ENCODE results near the gene SHISA9. TPM values are rescaled to one million over a fixed set of nuclear protein-coding genes. Genes with fewer than 3 reads are reported as not detected.
"Not testable (repeated sequence)": the region's sequence is repeated elsewhere in the genome, so short reads cannot be mapped to it uniquely, and the experiment has no call there.

Gene SHISA9
- total RNA-seq (1.1 and 1.3 TPM in 2 replicates), polyA plus RNA-seq (0.83 and 1.3 TPM in 2 replicates)

GRCh38 chr16:12901597-12902461, at the start of gene SHISA9:
SHISA9 (plus strand) TSS chr16:12901598.
- Histone ChIP-seq H3K4me3 (peak within 1 kb of the TSS; percentile 13), H4K20me1 (ENCODE audit: insufficient read depth, poor library complexity, severe bottlenecking) (no peaks in the 10 kb centered on the region), H2AFZ (no peak within 1 kb of the TSS), H3K27ac (no peak within 1 kb of the TSS), H3K4me1 (ENCODE audit: insufficient read depth) (peaks cover 16% of the 10 kb centered on the region), H3K36me3 (replicated peaks; ENCODE audit: insufficient read depth, low read depth) (no peaks in the 10 kb centered on the region), H3K4me2 (peak within 1 kb of the TSS; percentile 80), H3K79me2 (no peaks in the 10 kb centered on the region), H3K9me2 (replicated peaks; ENCODE audit: insufficient read depth) (no peaks in the 10 kb centered on the region), H3K9me3 (ENCODE audit: low read depth) (no peaks in the 10 kb centered on the region), H3K27me3 (peaks cover 70% of the 10 kb centered on the region)
- 2% methylated on average over 60 of the region's 110 CpGs for WGBS (ENCODE audit: low lambda C conversion rate, missing lambda C conversion rate)
- peak; percentile 41 for DNase-seq (ENCODE audit: low spot score)
- TF ChIP-seq CTCF (IDR thresholded peaks at IDR 0.05; ENCODE audit: poor library complexity) (no peak), EZH2 (IDR thresholded peaks at IDR 0.05; ENCODE audit: borderline replicate concordance) (no peak), EZH2phosphoT487 (IDR thresholded peaks at IDR 0.05; ENCODE audit: low read depth, severe bottlenecking, unreplicated experiment) (no peak)

GRCh38 chr16:12853972-12854371, 47.4 kb upstream of the SHISA9 start:
- no peaks in the 10 kb centered on the region for H3K27me3 ChIP-seq
- H3K4me3 ChIP-seq: no peak overlapping the region
- no peak for TF ChIP-seq EZH2phosphoT487 (IDR thresholded peaks at IDR 0.05; ENCODE audit: low read depth, severe bottlenecking, unreplicated experiment)
- TF ChIP-seq CTCF (IDR thresholded peaks at IDR 0.05; ENCODE audit: poor library complexity): no peak
- no peak for TF ChIP-seq EZH2 (IDR thresholded peaks at IDR 0.05; ENCODE audit: borderline replicate concordance)
- WGBS (ENCODE audit: low lambda C conversion rate, missing lambda C conversion rate): 98% methylated on average over 3 of the region's 3 CpGs
- no peak overlapping the region for H3K4me2 ChIP-seq
- H3K9me3 ChIP-seq (ENCODE audit: low read depth): no peaks in the 10 kb centered on the region
- H3K36me3 ChIP-seq (replicated peaks; ENCODE audit: insufficient read depth, low read depth): no peaks in the 10 kb centered on the region
- H3K79me2 ChIP-seq: no peaks in the 10 kb centered on the region
- H3K27ac ChIP-seq: no peak overlapping the region
- no peaks in the 10 kb centered on the region for H4K20me1 ChIP-seq (ENCODE audit: insufficient read depth, poor library complexity, severe bottlenecking)
- H2AFZ ChIP-seq: no peak overlapping the region
- DNase-seq (ENCODE audit: low spot score): no peak
- no peaks in the 10 kb centered on the region for H3K4me1 ChIP-seq (ENCODE audit: insufficient read depth)
- no peaks in the 10 kb centered on the region for H3K9me2 ChIP-seq (replicated peaks; ENCODE audit: insufficient read depth)

- 92% methylated on average over 2 of the region's 2 CpGs for whole genome bisulfite sequencing (ENCODE audit: low lambda C conversion rate, missing lambda C conversion rate)
- H3K27me3 ChIP-seq: not testable (repeated sequence)
Measured at GRCh38 chr16:12857435-12857834, 44.0 kb upstream of the SHISA9 start.

GRCh38 chr16:12862327-12862726, 39.1 kb upstream of the SHISA9 start:
- WGBS (ENCODE audit: low lambda C conversion rate, missing lambda C conversion rate): 95% methylated on average over 15 of the region's 22 CpGs
- Histone ChIP-seq H3K27ac (no peak overlapping the region), H3K9me3 (ENCODE audit: low read depth) (no peaks in the 10 kb centered on the region), H3K4me2 (no peak overlapping the region), H3K79me2 (no peaks in the 10 kb centered on the region), H3K4me1 (ENCODE audit: insufficient read depth) (no peaks in the 10 kb centered on the region), H3K4me3 (no peak overlapping the region), H4K20me1 (ENCODE audit: insufficient read depth, poor library complexity, severe bottlenecking) (no peaks in the 10 kb centered on the region), H3K36me3 (replicated peaks; ENCODE audit: insufficient read depth, low read depth) (no peaks in the 10 kb centered on the region), H2AFZ (no peak overlapping the region), H3K9me2 (replicated peaks; ENCODE audit: insufficient read depth) (no peaks in the 10 kb centered on the region), H3K27me3 (no peaks in the 10 kb centered on the region)
- DNase-seq (ENCODE audit: low spot score): no peak
- no peak for TF ChIP-seq EZH2phosphoT487 (IDR thresholded peaks at IDR 0.05; ENCODE audit: low read depth, severe bottlenecking, unreplicated experiment)
- no peak for TF ChIP-seq CTCF (IDR thresholded peaks at IDR 0.05; ENCODE audit: poor library complexity)
- TF ChIP-seq EZH2 (IDR thresholded peaks at IDR 0.05; ENCODE audit: borderline replicate concordance): no peak

More at GRCh38 chr16:12857435-12857834, 44.0 kb upstream of the SHISA9 start:
- H3K4me3 ChIP-seq; H3K4me2 ChIP-seq; H4K20me1 ChIP-seq (ENCODE audit: insufficient read depth, poor library complexity, severe bottlenecking); H2AFZ ChIP-seq; DNase-seq (ENCODE audit: low spot score); H3K9me2 ChIP-seq (replicated peaks; ENCODE audit: insufficient read depth); H3K79me2 ChIP-seq; H3K27ac ChIP-seq; H3K36me3 ChIP-seq (replicated peaks; ENCODE audit: insufficient read depth, low read depth); H3K4me1 ChIP-seq (ENCODE audit: insufficient read depth); H3K9me3 ChIP-seq (ENCODE audit: low read depth): not testable (repeated sequence)

All from hepatocyte (in vitro differentiated cells).